Smooth muscle cell (in vitro differentiated cells): Measurements from ENCODE around the gene PTPA. TPM values are rescaled to one million over a fixed set of nuclear protein-coding genes. Genes with fewer than 3 reads are reported as not detected.
"Not testable (repeated sequence)": the region's sequence is repeated elsewhere in the genome, so short reads cannot be mapped to it uniquely, and the experiment has no call there.

Experiments used
- DNase-seq: peaks from one replicate; lab custom pipeline; 2025; ENCODE audit not compliant: unreplicated experiment; lab: John Stamatoyannopoulos, UW
- H2AFZ ChIP-seq: fragments of 200-600 bp; sonication (generic); 2 replicates; pipeline ENCODE4 v1.6.0; 2016; ENCODE audit warnings: antibody characterized with exemption, low read depth, mild to moderate bottlenecking
- H3F3A ChIP-seq: fragments of 200-600 bp; sonication (generic); 2 replicates; pipeline ENCODE4 v1.6.0; 2017; ENCODE audit warnings: antibody characterized with exemption, low read depth
- H3K27ac ChIP-seq: fragments of 200-600 bp; sonication (generic); 2 replicates; pipeline ENCODE4 v1.5.1; 2016; ENCODE audit warnings: low read depth, mild to moderate bottlenecking
- H3K27me3 ChIP-seq: fragments of 200-600 bp; sonication (generic); 2 replicates; pipeline ENCODE4 v1.6.1; 2016; ENCODE audit warnings: low read depth, mild to moderate bottlenecking
- H3K36me3 ChIP-seq: fragments of 200-600 bp; sonication (generic); 2 replicates; pipeline ENCODE4 v1.5.1; 2016; ENCODE audit warnings: low read depth
- H3K4me1 ChIP-seq: fragments of 200-600 bp; sonication (generic); 2 replicates; pipeline ENCODE4 v1.5.1; 2016; ENCODE audit warnings: low read depth
- H3K4me2 ChIP-seq: fragments of 200-600 bp; sonication (generic); 2 replicates; pipeline ENCODE4 v1.6.0; 2016; ENCODE audit warnings: mild to moderate bottlenecking
- H3K4me3 ChIP-seq: fragments of 200-600 bp; sonication (generic); 2 replicates; pipeline ENCODE4 v1.5.1; 2016; ENCODE audit warnings: mild to moderate bottlenecking
- H3K79me2 ChIP-seq: fragments of 200-600 bp; sonication (generic); 2 replicates; pipeline ENCODE4 v1.6.0; 2016; ENCODE audit warnings: low read depth, mild to moderate bottlenecking
- H3K9ac ChIP-seq: fragments of 200-600 bp; sonication (generic); 2 replicates; pipeline ENCODE4 v1.6.0; 2016; ENCODE audit warnings: low read depth
- H3K9me3 ChIP-seq: fragments of 200-600 bp; sonication (generic); replicated peaks from 2 replicates; pipeline ENCODE4 v1.5.1; 2016; ENCODE audit warnings: low read depth
- H4K20me1 ChIP-seq: fragments of 200-600 bp; sonication (generic); 2 replicates; pipeline ENCODE4 v1.6.0; 2016; ENCODE audit warnings: low read depth
- WGBS: methylation state at CpG from one replicate; pipeline ENCODE4 v1.1.7; 2016; ENCODE audit warnings: low lambda C conversion rate; 5-methylcytosine and 5-hydroxymethylcytosine counted together
- polyA plus RNA-seq: library from polyadenylated mRNA; unstranded; fragments of >200 nt; fragmentation: Nextera tagmentation; extraction: Ambion mirVana; gene quantifications from 2 replicates; pipeline ENCODE4 v1.2.1, GENCODE V29; 2016
- total RNA-seq: library from RNA; depleted of rRNA; stranded (reverse); fragments of >200 nt; gene quantifications from 2 replicates; pipeline ENCODE4 v1.2.3, GENCODE V29; 2014
- TF ChIP-seq, protein P1 (sequence below): fragments of 200-600 bp; sonication (generic); IDR thresholded peaks from 2 replicates; pipeline ENCODE4 v1.5.1; 2017; ENCODE audit warnings: borderline replicate concordance, mild to moderate bottlenecking, antibody characterized with exemption; ENCODE audit not compliant: insufficient read depth, poor library complexity, severe bottlenecking

The PTPA gene
- total and polyA plus RNA-seq, 2 experiments from 2014 or later: 88.7 to 119 TPM

DNA sequence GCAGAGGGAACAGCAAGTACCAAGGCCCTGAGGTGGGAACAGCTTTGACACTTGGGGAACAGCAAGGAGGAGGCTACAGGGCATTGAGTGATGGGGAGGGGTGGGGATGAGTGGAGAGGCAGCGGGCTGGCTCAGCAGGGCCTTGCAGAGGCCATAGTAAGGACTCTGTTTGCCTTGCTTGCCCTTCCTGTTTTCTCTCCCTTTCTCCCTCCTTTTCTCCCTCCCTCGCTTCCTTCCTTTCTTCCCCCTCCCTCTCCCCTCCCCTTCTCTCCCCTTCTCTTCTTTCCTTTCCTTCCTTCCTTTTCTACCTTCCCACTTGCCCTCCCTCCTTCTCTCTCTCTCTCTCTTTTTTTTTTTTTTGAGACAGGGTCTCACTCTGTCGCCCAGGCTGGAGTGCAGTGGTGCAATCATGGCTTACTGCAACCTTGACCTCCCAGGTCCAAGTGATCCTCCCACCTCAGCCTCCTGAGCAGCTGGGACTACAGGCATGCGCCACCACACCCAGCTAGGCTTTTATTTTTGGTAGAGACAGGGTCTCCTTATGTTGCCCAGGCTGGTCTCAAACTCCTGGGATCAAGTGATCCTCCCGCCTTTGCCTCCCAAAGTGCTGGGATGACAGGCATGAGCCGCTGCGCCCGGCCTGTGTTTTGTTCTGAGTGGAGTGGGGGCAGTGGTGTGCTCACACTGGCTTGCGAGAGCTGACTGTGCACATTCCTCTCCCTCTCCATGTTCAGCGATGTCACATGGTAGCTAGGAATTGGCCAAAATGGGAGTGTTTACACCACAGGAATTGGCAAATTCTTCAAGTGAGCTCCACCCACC is 49.7 kb downstream of the PTPA start:
- Histone ChIP-seq H3K27me3 (no peaks in the 10 kb centered on the region), H3K36me3 (no peaks in the 10 kb centered on the region), H3K9ac (no peak overlapping the region), H3K4me2 (no peak overlapping the region), H2AFZ (no peak overlapping the region), H3K4me3 (no peak overlapping the region), H3K79me2 (no peaks in the 10 kb centered on the region), H4K20me1 (no peaks in the 10 kb centered on the region), H3F3A (peaks cover 4% of the 10 kb centered on the region), H3K4me1 (no peaks in the 10 kb centered on the region), H3K27ac (no peak overlapping the region), H3K9me3 (no peaks in the 10 kb centered on the region)
- DNase-seq: no peak
- 71% methylated on average over 9 of the region's 10 CpGs for WGBS
- TF ChIP-seq, protein P1, sequence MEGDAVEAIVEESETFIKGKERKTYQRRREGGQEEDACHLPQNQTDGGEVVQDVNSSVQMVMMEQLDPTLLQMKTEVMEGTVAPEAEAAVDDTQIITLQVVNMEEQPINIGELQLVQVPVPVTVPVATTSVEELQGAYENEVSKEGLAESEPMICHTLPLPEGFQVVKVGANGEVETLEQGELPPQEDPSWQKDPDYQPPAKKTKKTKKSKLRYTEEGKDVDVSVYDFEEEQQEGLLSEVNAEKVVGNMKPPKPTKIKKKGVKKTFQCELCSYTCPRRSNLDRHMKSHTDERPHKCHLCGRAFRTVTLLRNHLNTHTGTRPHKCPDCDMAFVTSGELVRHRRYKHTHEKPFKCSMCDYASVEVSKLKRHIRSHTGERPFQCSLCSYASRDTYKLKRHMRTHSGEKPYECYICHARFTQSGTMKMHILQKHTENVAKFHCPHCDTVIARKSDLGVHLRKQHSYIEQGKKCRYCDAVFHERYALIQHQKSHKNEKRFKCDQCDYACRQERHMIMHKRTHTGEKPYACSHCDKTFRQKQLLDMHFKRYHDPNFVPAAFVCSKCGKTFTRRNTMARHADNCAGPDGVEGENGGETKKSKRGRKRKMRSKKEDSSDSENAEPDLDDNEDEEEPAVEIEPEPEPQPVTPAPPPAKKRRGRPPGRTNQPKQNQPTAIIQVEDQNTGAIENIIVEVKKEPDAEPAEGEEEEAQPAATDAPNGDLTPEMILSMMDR: no peak

DNA sequence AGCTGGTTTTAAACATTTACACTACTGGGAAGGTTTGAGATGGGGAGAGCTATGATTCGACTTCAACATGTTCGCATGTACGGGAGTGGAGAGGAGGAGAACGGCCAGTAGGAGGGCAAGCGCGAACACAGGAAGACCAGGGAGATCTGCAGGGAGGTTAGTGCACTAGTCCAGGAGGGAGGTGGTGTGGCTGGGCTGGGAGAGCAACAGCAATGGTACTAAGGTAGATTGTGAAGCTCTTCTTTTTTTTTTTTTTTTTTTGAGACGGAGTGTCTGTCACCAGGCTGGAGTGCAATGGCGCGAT is 50.3 kb downstream of the PTPA start:
- Histone ChIP-seq H2AFZ (no peak overlapping the region), H3F3A (peaks cover 4% of the 10 kb centered on the region), H3K9me3 (no peaks in the 10 kb centered on the region), H3K9ac (no peak overlapping the region), H3K4me2 (no peak overlapping the region), H3K27me3 (no peaks in the 10 kb centered on the region), H3K79me2 (no peaks in the 10 kb centered on the region), H3K4me3 (no peak overlapping the region), H4K20me1 (no peaks in the 10 kb centered on the region), H3K27ac (no peak overlapping the region), H3K36me3 (no peaks in the 10 kb centered on the region), H3K4me1 (no peaks in the 10 kb centered on the region)
- DNase-seq: no peak
- 90% methylated on average over 9 of the region's 9 CpGs for WGBS
- TF ChIP-seq, protein P1: no peak

DNA sequence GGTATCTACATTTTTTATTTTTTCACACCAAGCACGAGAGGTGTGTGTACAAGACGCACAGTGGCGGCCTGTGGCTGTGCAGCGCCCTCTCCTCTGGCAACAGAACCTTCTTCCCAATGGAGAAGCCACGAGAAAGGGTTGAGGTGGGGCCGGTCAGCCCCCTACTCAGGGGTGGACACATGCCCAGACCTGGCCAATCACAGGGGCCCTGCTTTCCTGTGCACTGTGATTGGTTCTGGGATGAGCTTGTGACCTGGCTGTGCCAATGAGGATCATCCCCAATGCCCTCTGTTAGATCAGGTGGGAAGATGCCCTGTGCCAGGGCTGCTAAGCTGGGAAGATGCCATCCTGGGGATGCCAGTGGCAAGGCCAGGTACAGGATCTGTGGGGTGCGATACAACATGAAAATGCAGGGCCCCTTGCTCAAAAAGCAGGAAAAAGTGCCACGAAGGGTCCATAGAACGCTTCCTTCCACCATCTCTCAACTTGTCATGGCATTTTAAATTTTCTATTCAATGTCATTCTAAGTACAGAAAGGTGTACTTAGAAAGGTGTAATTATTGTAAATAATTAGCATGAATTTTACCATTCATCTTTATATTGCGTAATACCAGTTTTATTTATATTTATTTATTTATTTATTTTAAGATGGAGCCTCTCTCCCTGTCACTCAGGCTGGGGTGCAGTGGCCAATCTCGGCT is 51.4 kb downstream of the PTPA start:
- Histone ChIP-seq H3K4me2 (no peak overlapping the region), H3K36me3 (no peaks in the 10 kb centered on the region), H3K9me3 (no peaks in the 10 kb centered on the region), H3K4me3 (no peak overlapping the region), H3K27ac (no peak overlapping the region), H3K4me1 (peaks cover 10% of the 10 kb centered on the region), H4K20me1 (no peaks in the 10 kb centered on the region), H2AFZ (no peak overlapping the region), H3F3A (peaks cover 4% of the 10 kb centered on the region), H3K27me3 (no peaks in the 10 kb centered on the region), H3K79me2 (no peaks in the 10 kb centered on the region), H3K9ac (no peak overlapping the region)
- TF ChIP-seq, protein P1: no peak
- DNase-seq: no peak
- WGBS: 97% methylated on average over 11 of the region's 11 CpGs

DNA sequence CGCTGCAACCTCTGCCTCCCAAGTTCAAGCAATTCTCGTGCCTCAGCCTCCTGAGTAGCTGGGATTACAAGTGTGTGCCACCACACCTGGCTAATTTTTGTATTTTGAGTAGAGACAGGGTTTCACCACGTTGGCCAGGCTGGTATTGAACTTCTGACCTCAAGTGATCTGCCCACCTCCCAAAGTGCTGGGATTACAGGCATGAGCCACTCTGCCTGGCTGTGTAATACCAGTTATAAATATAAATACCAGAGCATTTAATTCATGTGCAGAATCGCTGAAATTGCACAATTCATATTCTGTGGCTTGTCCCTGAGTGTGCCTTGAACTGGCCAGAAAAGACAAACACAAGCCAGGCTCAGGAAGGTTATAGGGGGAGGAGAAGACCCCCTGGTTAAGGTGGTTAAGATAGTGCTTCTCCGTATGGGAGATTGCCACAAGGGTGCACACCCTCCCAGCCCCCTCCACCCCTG is 52.0 kb downstream of the PTPA start:
- DNase-seq, H3F3A ChIP-seq, H3K9ac ChIP-seq, H3K27me3 ChIP-seq, H3K79me2 ChIP-seq, H3K4me3 ChIP-seq, H4K20me1 ChIP-seq, H3K9me3 ChIP-seq, H3K4me2 ChIP-seq, H3K27ac ChIP-seq, H2AFZ ChIP-seq, H3K36me3 ChIP-seq: not testable (repeated sequence)
- 72% methylated on average over 5 of the region's 5 CpGs for WGBS
- peaks cover 13% of the 10 kb centered on the region for H3K4me1 ChIP-seq
